Common myeloid progenitor, CD34-positive (primary cell): ENCODE data around the gene ECE2. TPM values are rescaled to one million over a fixed set of nuclear protein-coding genes. Genes with fewer than 3 reads are reported as not detected.

ENCODE experiments used
- CTCF ChIA-PET: fragments of 350-600 bp; sonication (Branson Sonifier 250); formaldehyde crosslinking; loops from one replicate; lab custom pipeline; 2021; ENCODE audit warnings: antibody characterized with exemption; lab: Charles Lee
- POLR2A ChIA-PET: fragments of 350-600 bp; sonication (Branson Sonifier 250); formaldehyde crosslinking; loops from one replicate; lab custom pipeline; 2021; ENCODE audit warnings: antibody characterized with exemption; lab: Charles Lee
- DNase-seq, 3 donors: peaks; one replicate each; pipeline versions ENCODE4 v3.0.0 to v3.0.0-alpha.2; 2013
- H3K27ac ChIP-seq, 2 experiments: 1 replicate in 1 of 2; 2 replicates in 1 of 2; pipeline ENCODE4 v1.7.0; 2013; ENCODE audit warnings: inconsistent platforms in 2 of 2, low read length in 2 of 2, mild to moderate bottlenecking in 2 of 2, low read depth in 1 of 2, moderate library complexity in 1 of 2; ENCODE audit not compliant: severe bottlenecking in 2 of 2, insufficient read depth in 1 of 2, poor library complexity in 1 of 2
- H3K27me3 ChIP-seq, 5 experiments: replicated peaks in 2 of 5; 1 replicate in 3 of 5; 2 replicates in 2 of 5; pipeline versions ENCODE4 v1.6.1 to v1.7.0; 2013; ENCODE audit warnings: low read length in 4 of 5, mild to moderate bottlenecking in 2 of 5, moderate library complexity in 2 of 5, inconsistent platforms in 1 of 5; ENCODE audit not compliant: insufficient read depth in 5 of 5, control insufficient read depth in 4 of 5
- H3K36me3 ChIP-seq, 4 experiments: 1 replicate in 2 of 4; 2 replicates in 2 of 4; pipeline versions ENCODE4 v1.6.1 to v1.7.0; 2013; ENCODE audit warnings: low read length in 3 of 4, control low read depth in 1 of 4, mild to moderate bottlenecking in 1 of 4; ENCODE audit not compliant: control insufficient read depth in 4 of 4, insufficient read depth in 4 of 4
- H3K4me1 ChIP-seq, 4 experiments: 1 replicate in 3 of 4; 2 replicates in 1 of 4; pipeline versions ENCODE4 v1.6.1 to v1.7.1; 2013; ENCODE audit warnings: low read length in 3 of 4, mild to moderate bottlenecking in 3 of 4, control low read depth in 1 of 4, inconsistent platforms in 1 of 4, moderate library complexity in 1 of 4; ENCODE audit not compliant: control insufficient read depth in 4 of 4, insufficient read depth in 4 of 4; ENCODE audit errors: control extremely low read depth in 1 of 4
- H3K4me3 ChIP-seq, 7 experiments: 1 replicate in 4 of 7; 2 replicates in 3 of 7; pipeline versions ENCODE4 v1.5.1 to v1.7.0; 2013; ENCODE audit warnings: mild to moderate bottlenecking in 7 of 7, low read length in 6 of 7, moderate library complexity in 6 of 7, inconsistent platforms in 2 of 7, low read depth in 2 of 7, control low read depth in 1 of 7; ENCODE audit not compliant: insufficient read depth in 4 of 7, control insufficient read depth in 1 of 7; ENCODE audit errors: extremely low read depth in 1 of 7
- H3K9me3 ChIP-seq, 5 experiments: 1 replicate in 4 of 5; 2 replicates in 1 of 5; pipeline versions ENCODE4 v1.6.1 to v1.7.1; 2013; ENCODE audit warnings: low read length in 4 of 5, mild to moderate bottlenecking in 2 of 5, inconsistent platforms in 1 of 5, low read depth in 1 of 5, moderate library complexity in 1 of 5; ENCODE audit not compliant: control insufficient read depth in 4 of 5, insufficient read depth in 2 of 5; ENCODE audit errors: control extremely low read depth in 1 of 5
- WGBS: methylation state at CpG from one replicate; pipeline ENCODE4 v1.1.5; 2013; ENCODE audit not compliant: insufficient coverage; 5-methylcytosine and 5-hydroxymethylcytosine counted together
- polyA plus RNA-seq: library from polyadenylated mRNA; unstranded; fragments of 120-200 nt; gene quantifications from one replicate; pipeline ENCODE4 v1.2.1, GENCODE V29; 2013

ECE2 gene
- not detected for polyA plus RNA-seq

DNA sequence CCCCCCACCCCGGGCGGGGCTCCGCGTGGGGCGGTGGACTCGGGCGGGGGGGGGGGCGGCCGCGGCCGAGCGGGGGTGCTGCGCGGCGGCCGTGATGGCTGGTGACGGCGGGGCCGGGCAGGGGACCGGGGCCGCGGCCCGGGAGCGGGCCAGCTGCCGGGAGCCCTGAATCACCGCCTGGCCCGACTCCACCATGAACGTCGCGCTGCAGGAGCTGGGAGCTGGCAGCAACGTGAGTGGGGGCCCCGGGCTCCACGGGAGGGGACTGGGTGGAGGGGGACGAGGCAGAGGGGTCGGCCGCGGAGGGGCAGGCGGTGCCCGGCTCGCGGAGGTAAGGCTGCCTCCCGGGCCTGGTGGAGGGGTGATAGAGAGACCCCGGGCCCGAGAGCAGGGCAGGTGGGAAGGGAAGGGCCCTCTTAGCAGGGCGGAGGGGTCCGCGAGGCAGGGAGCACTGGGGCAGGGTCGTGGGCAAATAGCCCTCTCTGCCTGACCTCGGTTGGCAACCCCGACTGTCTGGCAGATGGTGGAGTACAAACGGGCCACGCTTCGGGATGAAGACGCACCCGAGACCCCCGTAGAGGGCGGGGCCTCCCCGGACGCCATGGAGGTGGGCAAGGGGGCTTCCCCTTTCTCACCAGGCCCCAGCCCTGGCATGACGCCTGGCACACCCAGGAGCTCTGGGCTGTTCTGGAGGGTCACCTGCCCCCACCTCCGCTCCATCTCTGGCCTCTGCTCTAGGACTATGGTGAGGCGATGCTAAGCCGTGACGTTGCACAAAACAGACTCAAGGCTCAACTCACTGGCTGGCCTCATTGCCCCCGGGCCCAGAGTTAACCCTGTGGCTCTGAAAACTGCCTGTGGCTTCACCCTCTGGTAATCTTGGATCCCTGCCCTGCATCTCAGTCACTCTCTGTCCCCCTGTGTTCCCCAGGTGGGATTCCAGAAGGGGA lies at the start of gene ECE2:
Gene ECE2, plus strand, starts transcription at position 62 of the 950 bp plus-strand sequence. Its CDS starts 132 bp downstream, at position 194.
- 16% methylated on average over 50 of the region's 65 CpGs for WGBS
- H3K4me3 ChIP-seq: no peak within 1 kb of the TSS
- peaks cover 0 to 4% (median 0%) of the 10 kb centered on the region in 5 experiments for H3K9me3 ChIP-seq
- POLR2A ChIA-PET: no interaction called here
- CTCF ChIA-PET: no interaction called here
- no peaks in the 10 kb centered on the region for H3K36me3 ChIP-seq
- peaks cover 8 to 56% (median 19%) of the 10 kb centered on the region in 5 experiments for H3K27me3 ChIP-seq
- peaks cover 0 to 7% (median under 1%) of the 10 kb centered on the region in 4 experiments for H3K4me1 ChIP-seq
- no peak within 1 kb of the TSS for H3K27ac ChIP-seq
- no peak for DNase-seq

DNA sequence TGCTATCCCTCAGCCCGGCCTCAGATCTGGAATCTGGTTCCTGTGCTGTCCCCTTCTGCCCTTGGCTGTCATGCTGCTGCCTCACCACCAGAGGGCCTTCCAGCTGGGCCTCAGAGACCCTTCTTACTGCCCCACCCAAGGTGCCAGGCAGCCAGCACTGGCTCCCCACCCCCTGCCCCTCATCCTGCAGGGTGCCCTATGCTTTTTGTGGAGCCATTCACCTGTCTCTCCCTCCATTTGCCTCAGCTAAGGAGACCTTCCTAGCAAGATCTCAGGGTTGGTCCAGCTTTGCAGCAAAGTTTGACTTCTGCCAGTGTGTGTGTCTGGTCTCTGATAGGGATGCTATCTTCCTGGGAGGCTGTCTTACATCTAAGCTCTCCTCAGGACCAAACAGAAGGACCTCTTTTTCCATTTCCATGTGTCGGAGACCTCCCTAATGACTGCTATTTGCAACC lies 48.3 kb upstream of the ECE2 start:
- H3K4me3 ChIP-seq: no peak overlapping the region
- H3K36me3 ChIP-seq: no peaks in the 10 kb centered on the region
- peaks cover 0 to 27% (median 19%) of the 10 kb centered on the region in 4 experiments for H3K4me1 ChIP-seq
- H3K27ac ChIP-seq: no peak overlapping the region
- H3K9me3 ChIP-seq: no peaks in the 10 kb centered on the region
- POLR2A ChIA-PET: interaction anchor here (1.8 kb wide), 1 partner anchor 11 kb away, joined by 7 read pairs; no protein-coding TSS in a partner anchor
- CTCF ChIA-PET: interaction anchor here (0.6 to 7.5 kb wide), 32 partner anchors 10 to 337 kb away, joined by 3 to 79 read pairs (median 6); partner anchors contain the start of genes ABCF3, ALG3, EEF1AKMT4 and EIF2B5
- WGBS: 0% methylated on average over 1 of the region's 2 CpGs
- peaks cover 14 to 55% (median 21%) of the 10 kb centered on the region in 5 experiments for H3K27me3 ChIP-seq
- DNase-seq: peak; percentile 60 to 66 (median 60)

DNA sequence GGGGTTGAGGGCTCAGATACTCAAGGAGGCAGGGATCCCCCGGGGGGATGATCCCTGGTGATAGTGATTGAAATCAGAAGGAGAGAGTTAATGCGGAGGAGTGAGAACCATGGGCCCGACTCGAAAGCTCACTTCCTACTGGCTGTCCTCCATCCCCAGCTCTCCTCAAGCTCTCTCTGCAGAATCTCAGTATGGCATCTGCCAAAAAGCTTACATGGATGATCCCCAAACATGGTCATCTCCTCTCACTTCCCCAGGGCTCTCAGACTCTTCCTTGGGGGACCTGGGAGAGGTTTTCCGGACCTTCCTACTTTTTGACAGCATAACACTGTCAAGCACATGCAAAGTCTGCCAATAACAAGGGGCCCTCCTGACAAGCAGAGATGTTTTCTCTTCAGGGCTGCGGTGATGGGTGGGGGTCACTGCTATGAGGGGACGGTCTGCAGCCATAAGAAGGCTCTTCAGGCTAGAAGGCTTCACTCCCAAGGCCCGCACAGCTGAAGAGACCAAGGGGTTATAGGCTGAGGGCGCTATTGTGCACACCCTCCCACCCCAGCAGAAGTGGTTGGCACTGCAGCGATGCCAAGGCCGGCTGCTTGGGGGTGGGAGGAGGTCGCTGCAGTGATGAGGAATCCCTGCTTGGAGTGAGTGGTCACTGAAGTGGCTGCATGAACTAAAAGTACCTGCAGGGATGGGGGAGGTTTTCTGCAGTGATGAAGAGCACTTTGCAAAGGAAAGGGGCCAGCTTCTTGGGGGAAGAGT lies 47.3 kb upstream of the ECE2 start:
- H3K27me3 ChIP-seq: peaks cover 14 to 66% (median 28%) of the 10 kb centered on the region in 5 experiments

DNA sequence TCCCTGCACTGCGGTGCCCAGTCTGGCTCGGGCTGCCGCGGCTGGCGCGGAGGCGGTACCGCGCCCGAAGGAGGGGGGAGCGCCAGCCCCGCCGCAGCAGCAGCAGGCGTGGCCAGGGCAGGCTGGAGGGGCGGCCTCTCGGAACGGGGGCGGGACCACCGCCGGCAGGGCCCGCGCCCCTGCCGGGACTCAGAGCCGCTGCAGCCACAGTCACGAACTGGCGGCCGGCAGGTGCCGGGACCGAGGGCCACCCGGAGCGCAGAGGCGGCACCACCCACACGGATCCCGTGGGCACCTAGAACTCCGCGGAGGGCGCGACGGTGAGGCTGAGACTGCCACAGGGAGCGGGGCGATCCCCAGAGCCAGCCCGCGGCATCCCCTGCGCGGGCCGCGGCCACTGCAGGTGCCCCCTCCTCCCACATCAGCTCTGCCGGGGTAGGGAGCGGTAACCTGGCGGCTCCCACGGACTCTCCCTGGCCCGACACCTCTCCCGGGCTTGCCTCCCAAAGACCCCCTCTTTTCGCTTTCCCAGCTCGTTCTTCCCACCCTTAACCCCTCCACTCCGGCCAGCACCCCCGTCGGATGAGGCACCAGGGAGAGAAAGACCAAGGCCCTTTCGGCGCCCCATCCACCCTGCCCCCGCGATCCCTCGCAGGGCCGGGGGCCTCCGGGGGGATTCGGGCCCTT lies 46.3 kb upstream of the ECE2 start, which contains the start of gene VWA5B2:
Gene VWA5B2, plus strand, starts transcription at position 192 of the 687 bp plus-strand sequence. CDS start 944 bp downstream, outside the sequence.
- Histone ChIP-seq H3K4me3 (peak within 1 kb of the TSS; percentile 19 to 76 (median 49)), H3K27ac (no peak within 1 kb of the TSS), H3K36me3 (no peaks in the 10 kb centered on the region), H3K4me1 (peaks cover 0 to 27% (median 19%) of the 10 kb centered on the region in 4 experiments), H3K9me3 (no peaks in the 10 kb centered on the region), H3K27me3 (peaks cover 14 to 71% (median 28%) of the 10 kb centered on the region in 5 experiments)
- ChIA-PET CTCF (interaction anchor here (1.2 to 7.5 kb wide), 3 partner anchors 13 to 334 kb away, joined by 4 to 79 read pairs (median 70); partner anchors contain the start of gene EEF1AKMT4), POLR2A (interaction anchor here (1.2 kb wide), 1 partner anchor 11 kb away, joined by 4 read pairs; no protein-coding TSS in a partner anchor)
- DNase-seq: peak; percentile 75 to 87 (median 85)
- 0% methylated on average over 46 of the region's 66 CpGs for WGBS

More for the DNA sequence above, 47.3 kb upstream of the ECE2 start:
- no peak overlapping the region for H3K27ac ChIP-seq
- ChIA-PET POLR2A (no interaction called here), CTCF (interaction anchor here (0.7 to 7.5 kb wide), 23 partner anchors 9 to 332 kb away, joined by 3 to 79 read pairs (median 8); partner anchors contain the start of genes ABCF3, EEF1AKMT4, EIF2B5 and PSMD2)
- H3K9me3 ChIP-seq: no peaks in the 10 kb centered on the region
- peak in 1 of 3 donors; percentile 21 for DNase-seq
- H3K4me3 ChIP-seq: peak overlapping the region in 3 of 7 experiments; percentile 61 to 76 (median 62)
- no peaks in the 10 kb centered on the region for H3K36me3 ChIP-seq
- 63% methylated on average over 7 of the region's 12 CpGs for WGBS
- H3K4me1 ChIP-seq: peaks cover 0 to 27% (median 19%) of the 10 kb centered on the region in 4 experiments

DNA sequence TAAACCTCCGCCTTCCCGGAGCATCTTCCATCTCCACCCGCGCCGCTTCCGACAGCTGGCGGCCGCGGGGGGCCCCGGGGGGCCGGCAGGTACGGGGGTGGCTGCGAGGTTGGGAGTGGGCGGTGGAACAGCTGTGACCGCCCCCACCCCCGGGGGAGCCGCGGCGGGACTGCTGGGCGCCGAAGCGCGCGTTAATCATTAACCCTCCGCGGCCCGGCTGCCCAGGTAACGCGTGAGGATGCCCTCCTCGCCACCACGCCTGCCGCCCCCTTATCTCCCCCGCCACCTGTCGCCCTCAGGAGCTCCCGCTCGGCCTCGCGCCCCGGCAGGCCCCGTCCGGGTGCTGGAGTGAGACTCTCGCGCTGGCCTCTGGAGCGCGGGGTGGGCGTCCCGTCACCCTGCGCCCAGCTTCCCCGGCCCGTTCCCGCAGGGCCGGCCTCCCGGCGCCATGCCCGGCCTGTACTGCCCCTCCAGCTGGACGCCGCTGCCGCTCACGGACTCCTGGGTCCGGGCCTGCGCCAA lies 45.7 kb upstream of the ECE2 start:
- no peaks in the 10 kb centered on the region for H3K36me3 ChIP-seq
- H3K27me3 ChIP-seq: peaks cover 14 to 71% (median 28%) of the 10 kb centered on the region in 5 experiments
- peak in 2 of 3 donors; percentile 58 to 78 for DNase-seq
- CTCF ChIA-PET: interaction anchor here (1.2 to 7.5 kb wide), 3 partner anchors 12 to 334 kb away, joined by 4 to 79 read pairs (median 70); partner anchors contain the start of gene EEF1AKMT4
- H3K4me3 ChIP-seq: peak overlapping the region in 6 of 7 experiments; percentile 19 to 76 (median 55)
- POLR2A ChIA-PET: interaction anchor here (1.2 kb wide), 1 partner anchor 10 kb away, joined by 4 read pairs; no protein-coding TSS in a partner anchor
- peaks cover 0 to 27% (median 19%) of the 10 kb centered on the region in 4 experiments for H3K4me1 ChIP-seq
- no peaks in the 10 kb centered on the region for H3K9me3 ChIP-seq
- under 1% methylated on average over 46 of the region's 61 CpGs for WGBS
- H3K27ac ChIP-seq: no peak overlapping the region
